Measurements from ENCODE around the gene NTSR1.

- TF ChIP-seq, protein P1, sequence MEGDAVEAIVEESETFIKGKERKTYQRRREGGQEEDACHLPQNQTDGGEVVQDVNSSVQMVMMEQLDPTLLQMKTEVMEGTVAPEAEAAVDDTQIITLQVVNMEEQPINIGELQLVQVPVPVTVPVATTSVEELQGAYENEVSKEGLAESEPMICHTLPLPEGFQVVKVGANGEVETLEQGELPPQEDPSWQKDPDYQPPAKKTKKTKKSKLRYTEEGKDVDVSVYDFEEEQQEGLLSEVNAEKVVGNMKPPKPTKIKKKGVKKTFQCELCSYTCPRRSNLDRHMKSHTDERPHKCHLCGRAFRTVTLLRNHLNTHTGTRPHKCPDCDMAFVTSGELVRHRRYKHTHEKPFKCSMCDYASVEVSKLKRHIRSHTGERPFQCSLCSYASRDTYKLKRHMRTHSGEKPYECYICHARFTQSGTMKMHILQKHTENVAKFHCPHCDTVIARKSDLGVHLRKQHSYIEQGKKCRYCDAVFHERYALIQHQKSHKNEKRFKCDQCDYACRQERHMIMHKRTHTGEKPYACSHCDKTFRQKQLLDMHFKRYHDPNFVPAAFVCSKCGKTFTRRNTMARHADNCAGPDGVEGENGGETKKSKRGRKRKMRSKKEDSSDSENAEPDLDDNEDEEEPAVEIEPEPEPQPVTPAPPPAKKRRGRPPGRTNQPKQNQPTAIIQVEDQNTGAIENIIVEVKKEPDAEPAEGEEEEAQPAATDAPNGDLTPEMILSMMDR (IDR thresholded peaks at IDR 0.05) = no peak
- TF ChIP-seq POLR2A (IDR thresholded peaks at IDR 0.05) = no peak
Observed at GRCh38 chr20:62726716-62727583, 18.3 kb downstream of the NTSR1 start.
